Chondrocyte (in vitro differentiated cells): ENCODE measurements around the gene IPO4. TPM values are rescaled to one million over a fixed set of nuclear protein-coding genes. Genes with fewer than 3 reads are reported as not detected.
"Not testable (repeated sequence)": the region's sequence is repeated elsewhere in the genome, so short reads cannot be mapped to it uniquely, and the experiment has no call there.

Experiments
- DNase-seq: peaks from one replicate; pipeline ENCODE4 v3.0.0; 2021; ENCODE audit warnings: mixed read lengths, low spot score
- H3K27ac Mint-ChIP-seq: one replicate; pipeline ENCODE4 v1.8.0; 2021; ENCODE audit warnings: mild to moderate bottlenecking, moderate library complexity, mixed read lengths; ENCODE audit not compliant: unreplicated experiment
- H3K27me3 Mint-ChIP-seq: 2 replicates; pipeline ENCODE4 v1.8.0; 2021; ENCODE audit warnings: low read depth, mixed read lengths
- H3K36me3 Mint-ChIP-seq: 2 replicates; pipeline ENCODE4 v1.8.0; 2021; ENCODE audit warnings: low read depth, mixed read lengths
- H3K4me1 Mint-ChIP-seq: 2 replicates; pipeline ENCODE4 v1.8.0; 2021; ENCODE audit warnings: low read depth, mild to moderate bottlenecking, mixed read lengths
- H3K4me3 Mint-ChIP-seq: one replicate; pipeline ENCODE4 v1.8.0; 2021; ENCODE audit warnings: mild to moderate bottlenecking, moderate library complexity, mixed read lengths; ENCODE audit not compliant: unreplicated experiment
- H3K9me3 Mint-ChIP-seq: 2 replicates; pipeline ENCODE4 v1.8.0; 2021; ENCODE audit warnings: low read depth, mixed read lengths
- total RNA-seq: library from RNA; stranded (reverse); gene quantifications from 3 replicates; pipeline ENCODE4 v1.2.1, GENCODE V29; 2021
- TF ChIP-seq, protein P1 (sequence below): fragments of 200-600 bp; sonication (generic); IDR thresholded peaks from 2 replicates; pipeline ENCODE4 v1.5.0; 2021; ENCODE audit warnings: antibody characterized with exemption, mild to moderate bottlenecking, moderate library complexity

The IPO4 gene
- total RNA-seq, 1 donor from 2014 or later: 26.7 TPM

DNA sequence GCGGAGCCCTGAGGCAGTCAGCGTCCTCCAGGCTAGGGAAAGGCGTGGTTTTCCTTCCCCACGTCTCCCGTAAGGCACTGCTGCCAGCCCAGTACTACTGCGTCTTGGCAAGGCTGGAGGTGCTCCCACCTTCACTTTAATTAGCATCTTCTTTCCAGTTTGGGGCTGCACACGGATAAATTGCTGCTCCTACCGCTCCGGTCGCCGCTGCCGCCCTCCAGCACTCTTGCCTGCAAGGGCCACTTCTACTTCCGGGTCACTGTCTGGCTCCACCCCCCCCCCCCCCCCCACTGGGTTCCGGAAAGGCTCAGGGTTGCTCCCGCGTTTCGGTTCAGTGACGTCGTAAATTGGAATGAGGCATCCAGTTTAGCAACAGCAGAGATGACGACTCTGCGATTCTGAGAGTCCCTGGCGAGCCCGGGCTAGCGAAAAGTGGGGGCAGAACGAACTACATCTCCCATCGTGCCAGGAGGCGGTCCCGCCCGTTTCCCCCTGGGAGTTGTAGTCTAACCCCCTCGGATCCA is 43.6 kb upstream of the IPO4 start, which contains the start of gene NEDD8:
Gene NEDD8 (minus strand): TSS at position 247 of the 524 bp plus-strand sequence. CDS start 100 bp downstream, at position 147.
- no peak for DNase-seq
- Mint-ChIP-seq H3K27ac (peak within 1 kb of the TSS; percentile 100), H3K4me1 (peaks cover 46% of the 10 kb centered on the region), H3K27me3 (no peaks in the 10 kb centered on the region), H3K4me3 (peak within 1 kb of the TSS; percentile 98), H3K9me3 (no peaks in the 10 kb centered on the region), H3K36me3 (peaks cover 12% of the 10 kb centered on the region)
- TF ChIP-seq, protein P1, sequence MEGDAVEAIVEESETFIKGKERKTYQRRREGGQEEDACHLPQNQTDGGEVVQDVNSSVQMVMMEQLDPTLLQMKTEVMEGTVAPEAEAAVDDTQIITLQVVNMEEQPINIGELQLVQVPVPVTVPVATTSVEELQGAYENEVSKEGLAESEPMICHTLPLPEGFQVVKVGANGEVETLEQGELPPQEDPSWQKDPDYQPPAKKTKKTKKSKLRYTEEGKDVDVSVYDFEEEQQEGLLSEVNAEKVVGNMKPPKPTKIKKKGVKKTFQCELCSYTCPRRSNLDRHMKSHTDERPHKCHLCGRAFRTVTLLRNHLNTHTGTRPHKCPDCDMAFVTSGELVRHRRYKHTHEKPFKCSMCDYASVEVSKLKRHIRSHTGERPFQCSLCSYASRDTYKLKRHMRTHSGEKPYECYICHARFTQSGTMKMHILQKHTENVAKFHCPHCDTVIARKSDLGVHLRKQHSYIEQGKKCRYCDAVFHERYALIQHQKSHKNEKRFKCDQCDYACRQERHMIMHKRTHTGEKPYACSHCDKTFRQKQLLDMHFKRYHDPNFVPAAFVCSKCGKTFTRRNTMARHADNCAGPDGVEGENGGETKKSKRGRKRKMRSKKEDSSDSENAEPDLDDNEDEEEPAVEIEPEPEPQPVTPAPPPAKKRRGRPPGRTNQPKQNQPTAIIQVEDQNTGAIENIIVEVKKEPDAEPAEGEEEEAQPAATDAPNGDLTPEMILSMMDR: peak; percentile 4

DNA sequence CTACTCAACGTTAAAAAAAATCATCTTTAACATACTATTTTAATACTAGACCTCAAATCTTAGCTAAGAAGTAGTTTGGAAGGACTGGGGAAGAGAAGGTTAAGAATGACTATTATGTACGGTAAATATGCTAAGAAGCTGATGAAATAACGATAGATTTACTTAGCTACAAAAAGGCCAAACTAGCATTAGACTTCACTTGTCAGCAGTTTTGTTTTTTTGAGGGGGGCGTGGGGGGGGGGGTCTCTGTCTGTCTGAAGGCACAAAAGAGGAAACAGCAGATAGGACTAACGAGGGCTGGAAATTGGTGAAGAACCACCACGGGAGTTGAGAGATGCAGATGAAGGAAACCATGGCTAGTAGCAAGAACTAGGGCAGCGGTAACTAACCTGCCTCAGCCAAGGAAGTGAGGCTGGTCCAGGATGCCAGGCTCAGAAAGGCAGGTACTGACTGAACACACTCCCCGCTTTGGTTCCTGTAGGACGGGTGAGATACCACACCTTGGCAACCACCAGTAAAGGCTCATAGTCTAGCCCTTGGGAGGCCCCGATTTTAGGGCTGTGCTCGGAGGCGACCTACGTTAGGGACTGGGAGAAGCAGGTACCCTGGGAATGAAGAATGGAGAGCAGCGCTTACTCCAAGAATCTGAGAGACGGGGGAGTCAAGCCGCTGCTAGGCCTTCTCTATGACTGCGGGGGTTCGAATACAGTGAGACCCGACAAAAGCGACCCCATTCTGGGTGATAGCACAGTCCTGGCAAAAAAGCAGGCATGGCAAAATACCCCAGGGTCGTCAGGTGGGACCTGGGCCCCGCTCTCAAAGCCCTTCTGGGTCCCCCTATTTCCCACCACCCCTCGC is 42.9 kb upstream of the IPO4 start:
- H3K4me1 Mint-ChIP-seq: peaks cover 46% of the 10 kb centered on the region
- H3K27me3 Mint-ChIP-seq: no peaks in the 10 kb centered on the region
- H3K4me3 Mint-ChIP-seq: peak overlapping the region; percentile 98
- no peaks in the 10 kb centered on the region for H3K9me3 Mint-ChIP-seq
- H3K36me3 Mint-ChIP-seq: peaks cover 8% of the 10 kb centered on the region
- TF ChIP-seq, protein P1: no peak
- DNase-seq: no peak
- H3K27ac Mint-ChIP-seq: peak overlapping the region; percentile 100

DNA sequence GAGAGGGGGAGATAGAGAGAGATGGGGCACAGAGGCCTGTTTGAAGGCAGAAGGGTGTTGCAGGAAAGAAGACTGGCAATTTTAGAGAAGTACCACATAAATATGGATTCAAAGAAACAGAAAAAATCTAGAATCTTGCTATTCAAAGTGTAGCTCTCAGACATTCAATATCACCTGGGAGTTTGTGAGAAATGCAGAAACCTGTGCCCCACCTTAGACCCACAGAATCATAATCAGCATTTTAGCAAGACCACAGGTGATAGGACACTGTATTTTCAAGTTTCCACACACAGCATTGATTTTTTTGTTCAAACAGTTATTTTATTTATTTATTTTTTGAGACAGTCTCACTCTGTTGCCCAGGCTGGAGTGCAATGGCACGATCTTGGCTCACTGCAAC is 40.3 kb upstream of the IPO4 start:
- TF ChIP-seq, protein P1: no peak
- Mint-ChIP-seq H3K27me3 (no peaks in the 10 kb centered on the region), H3K9me3 (no peaks in the 10 kb centered on the region), H3K4me1 (peaks cover 34% of the 10 kb centered on the region), H3K4me3 (no peak overlapping the region), H3K27ac (no peak overlapping the region), H3K36me3 (peaks cover 4% of the 10 kb centered on the region)
- DNase-seq: no peak

DNA sequence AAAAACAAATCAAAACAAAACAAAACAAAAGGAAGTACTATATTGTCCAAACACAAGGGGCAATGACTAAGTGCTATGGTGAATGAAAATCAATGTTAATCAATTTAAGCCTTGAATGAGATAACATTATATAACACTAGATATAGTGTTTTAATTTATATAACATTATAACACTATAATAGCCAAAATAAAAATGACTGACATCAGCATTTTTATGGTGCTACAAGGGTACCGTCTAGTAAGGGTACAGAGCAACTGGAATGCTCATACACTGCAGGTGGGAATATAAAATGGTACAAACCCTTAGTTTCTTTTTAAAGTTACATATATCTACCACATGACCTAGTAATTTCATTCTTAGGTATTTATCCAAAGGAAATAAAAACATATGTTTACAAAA is 37.9 kb upstream of the IPO4 start:
- H3K27me3 Mint-ChIP-seq: no peaks in the 10 kb centered on the region
- H3K36me3 Mint-ChIP-seq: peaks cover 4% of the 10 kb centered on the region
- DNase-seq: no peak
- no peak overlapping the region for H3K27ac Mint-ChIP-seq
- peaks cover 22% of the 10 kb centered on the region for H3K4me1 Mint-ChIP-seq
- TF ChIP-seq, protein P1: no peak
- no peaks in the 10 kb centered on the region for H3K9me3 Mint-ChIP-seq
- H3K4me3 Mint-ChIP-seq: no peak overlapping the region

DNA sequence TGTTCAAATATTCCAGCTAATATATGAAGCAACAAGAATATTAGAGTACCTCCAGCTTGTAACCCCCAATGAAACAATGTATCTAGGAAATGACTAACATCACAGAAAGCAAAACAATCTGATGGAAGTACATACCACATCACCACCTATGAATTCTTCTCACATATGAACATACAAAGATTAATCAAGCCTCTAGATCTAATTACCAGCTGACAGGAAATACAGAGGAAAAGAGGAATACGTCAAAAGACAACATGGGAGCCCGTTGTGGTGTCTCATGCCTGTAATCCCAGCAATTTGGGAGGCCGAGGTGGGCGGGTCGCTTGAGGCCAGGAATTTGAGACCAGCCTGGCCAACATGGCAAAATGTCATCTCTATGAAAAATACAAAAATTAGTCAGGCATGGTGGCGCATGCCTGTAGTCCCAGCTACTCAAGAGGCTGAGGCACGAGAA is 36.0 kb upstream of the IPO4 start:
- Mint-ChIP-seq H3K4me1 (peaks cover 16% of the 10 kb centered on the region), H3K9me3 (no peaks in the 10 kb centered on the region), H3K27me3 (no peaks in the 10 kb centered on the region), H3K36me3 (peaks cover 4% of the 10 kb centered on the region), H3K27ac (peak overlapping the region; percentile 75), H3K4me3 (no peak overlapping the region)
- TF ChIP-seq, protein P1: no peak
- DNase-seq: no peak

DNA sequence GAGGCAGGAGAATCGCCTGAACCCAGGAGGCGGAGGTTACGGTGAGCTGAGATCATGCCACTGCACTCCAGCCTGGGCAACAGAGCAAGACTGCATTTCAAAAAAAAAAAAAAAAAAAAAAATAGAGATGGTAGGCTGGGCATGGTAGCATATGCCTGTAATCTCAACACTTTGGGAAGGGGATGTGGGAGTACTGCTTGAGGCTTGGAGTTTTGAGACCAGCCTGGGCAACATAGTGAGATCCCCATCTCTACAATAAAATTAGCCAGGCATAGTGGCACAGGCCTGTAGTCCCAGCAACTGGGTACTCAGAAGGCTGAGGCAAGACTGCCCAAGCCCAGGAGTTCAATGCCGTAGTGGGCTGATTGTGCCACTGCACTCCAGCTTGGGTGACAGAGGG is 34.4 kb upstream of the IPO4 start:
- H3K9me3 Mint-ChIP-seq, H3K36me3 Mint-ChIP-seq, H3K27me3 Mint-ChIP-seq, H3K4me3 Mint-ChIP-seq, DNase-seq, H3K27ac Mint-ChIP-seq: not testable (repeated sequence)
- peaks cover 16% of the 10 kb centered on the region for H3K4me1 Mint-ChIP-seq
